PC-3 (cell line): Measurements from ENCODE around the gene SERPINA4.

ENCODE experiments used
- EZH2 ChIP-seq: fragments of 300-600 bp; sonication (generic); IDR thresholded peaks from one replicate; pipeline ENCODE4 v1.6.1; 2017; ENCODE audit warnings: antibody characterized with exemption, mild to moderate bottlenecking, low read length; ENCODE audit not compliant: unreplicated experiment
- TF ChIP-seq, protein P1 (sequence below): fragments of 300-600 bp; sonication (generic); conservative IDR thresholded peaks from 2 replicates; pipeline ENCODE4 v1.5.1; 2017; ENCODE audit warnings: antibody characterized with exemption, low read depth, mild to moderate bottlenecking, low read length

DNA sequence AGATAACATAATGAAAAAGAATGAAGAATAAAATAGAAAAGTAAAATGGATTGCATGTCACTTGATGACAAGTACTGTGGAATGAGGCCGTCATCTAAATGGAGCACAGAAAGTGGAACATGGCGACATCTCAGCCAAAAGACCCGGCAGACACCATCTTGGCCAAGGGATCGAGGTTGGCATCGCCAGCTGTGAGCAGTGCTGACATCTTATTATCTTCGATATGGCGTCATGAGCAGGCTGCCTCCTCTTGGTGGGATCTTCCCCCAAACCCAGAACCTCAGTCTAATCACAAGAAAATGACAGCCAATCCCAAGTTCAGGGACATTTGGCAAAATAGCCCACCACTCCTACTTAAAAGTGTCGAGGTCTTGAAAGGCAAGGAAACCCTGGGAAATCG, 35.1 kb downstream of the SERPINA4 start:
- TF ChIP-seq, protein P1, sequence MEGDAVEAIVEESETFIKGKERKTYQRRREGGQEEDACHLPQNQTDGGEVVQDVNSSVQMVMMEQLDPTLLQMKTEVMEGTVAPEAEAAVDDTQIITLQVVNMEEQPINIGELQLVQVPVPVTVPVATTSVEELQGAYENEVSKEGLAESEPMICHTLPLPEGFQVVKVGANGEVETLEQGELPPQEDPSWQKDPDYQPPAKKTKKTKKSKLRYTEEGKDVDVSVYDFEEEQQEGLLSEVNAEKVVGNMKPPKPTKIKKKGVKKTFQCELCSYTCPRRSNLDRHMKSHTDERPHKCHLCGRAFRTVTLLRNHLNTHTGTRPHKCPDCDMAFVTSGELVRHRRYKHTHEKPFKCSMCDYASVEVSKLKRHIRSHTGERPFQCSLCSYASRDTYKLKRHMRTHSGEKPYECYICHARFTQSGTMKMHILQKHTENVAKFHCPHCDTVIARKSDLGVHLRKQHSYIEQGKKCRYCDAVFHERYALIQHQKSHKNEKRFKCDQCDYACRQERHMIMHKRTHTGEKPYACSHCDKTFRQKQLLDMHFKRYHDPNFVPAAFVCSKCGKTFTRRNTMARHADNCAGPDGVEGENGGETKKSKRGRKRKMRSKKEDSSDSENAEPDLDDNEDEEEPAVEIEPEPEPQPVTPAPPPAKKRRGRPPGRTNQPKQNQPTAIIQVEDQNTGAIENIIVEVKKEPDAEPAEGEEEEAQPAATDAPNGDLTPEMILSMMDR: no peak
- TF ChIP-seq EZH2: no peak
